ENCODE results near the gene DPYD. TPM values are rescaled to one million over a fixed set of nuclear protein-coding genes. Genes with fewer than 3 reads are reported as not detected.
"Not testable (repeated sequence)": the region's sequence is repeated elsewhere in the genome, so short reads cannot be mapped to it uniquely, and the experiment has no call there.

DPYD gene
- polyA plus RNA-seq, 1 donor from 2014 or later: 3.8 TPM

- Mint-ChIP-seq H3K27me3 (no peaks in the 10 kb centered on the region), H3K9me3 (peaks cover 0 to 2% (median 0%) of the 10 kb centered on the region in 3 donors), H3K36me3 (no peaks in the 10 kb centered on the region), H3K4me3 (no peak overlapping the region), H3K4me1 (no peaks in the 10 kb centered on the region), H3K27ac (no peak overlapping the region)
Measured at GRCh38 chr1:97351846-97352245, 569.0 kb downstream of the DPYD start.

- Mint-ChIP-seq H3K36me3 (no peaks in the 10 kb centered on the region), H3K4me3 (no peak overlapping the region), H3K27ac (no peak overlapping the region), H3K9me3 (peaks cover 0 to 2% (median 0%) of the 10 kb centered on the region in 3 donors), H3K4me1 (no peaks in the 10 kb centered on the region), H3K27me3 (no peaks in the 10 kb centered on the region)
Measured at GRCh38 chr1:97350662-97351061, 570.2 kb downstream of the DPYD start.

GRCh38 chr1:97350241-97350640, 570.6 kb downstream of the DPYD start:
- H3K4me1 Mint-ChIP-seq: no peaks in the 10 kb centered on the region
- H3K27me3 Mint-ChIP-seq: no peaks in the 10 kb centered on the region
- no peak overlapping the region for H3K4me3 Mint-ChIP-seq
- peaks cover 0 to 2% (median 0%) of the 10 kb centered on the region in 3 donors for H3K9me3 Mint-ChIP-seq
- H3K36me3 Mint-ChIP-seq: no peaks in the 10 kb centered on the region
- no peak overlapping the region for H3K27ac Mint-ChIP-seq

- H3K27me3 Mint-ChIP-seq, H3K36me3 Mint-ChIP-seq, H3K9me3 Mint-ChIP-seq: not testable (repeated sequence)
Measured at GRCh38 chr1:97349794-97350193, 571.0 kb downstream of the DPYD start.

GRCh38 chr1:97348599-97349265, 572.1 kb downstream of the DPYD start:
- Mint-ChIP-seq H3K9me3 (peaks cover 0 to 2% (median 0%) of the 10 kb centered on the region in 3 donors), H3K36me3 (no peaks in the 10 kb centered on the region), H3K4me1 (no peaks in the 10 kb centered on the region), H3K27me3 (no peaks in the 10 kb centered on the region), H3K4me3 (no peak overlapping the region), H3K27ac (no peak overlapping the region)

More at GRCh38 chr1:97349794-97350193, 571.0 kb downstream of the DPYD start:
- not testable (repeated sequence) for H3K27ac Mint-ChIP-seq, H3K4me3 Mint-ChIP-seq, H3K4me1 Mint-ChIP-seq

- Mint-ChIP-seq H3K4me3 (no peak overlapping the region), H3K9me3 (peaks cover 0 to 2% (median 0%) of the 10 kb centered on the region in 3 donors), H3K27ac (no peak overlapping the region), H3K4me1 (no peaks in the 10 kb centered on the region), H3K27me3 (no peaks in the 10 kb centered on the region), H3K36me3 (no peaks in the 10 kb centered on the region)
Measured at GRCh38 chr1:97340951-97341350, 579.9 kb downstream of the DPYD start.

GRCh38 chr1:97338347-97338746, 582.5 kb downstream of the DPYD start:
- H3K4me1 Mint-ChIP-seq: no peaks in the 10 kb centered on the region
- peaks cover 0 to 3% (median 2%) of the 10 kb centered on the region in 3 donors for H3K9me3 Mint-ChIP-seq
- no peaks in the 10 kb centered on the region for H3K27me3 Mint-ChIP-seq
- no peak overlapping the region for H3K4me3 Mint-ChIP-seq
- H3K27ac Mint-ChIP-seq: no peak overlapping the region
- no peaks in the 10 kb centered on the region for H3K36me3 Mint-ChIP-seq

GRCh38 chr1:97337250-97338030, 583.4 kb downstream of the DPYD start:
- Mint-ChIP-seq H3K9me3 (peaks cover 0 to 3% (median 2%) of the 10 kb centered on the region in 3 donors), H3K4me1 (no peaks in the 10 kb centered on the region), H3K4me3 (no peak overlapping the region), H3K27me3 (no peaks in the 10 kb centered on the region), H3K36me3 (no peaks in the 10 kb centered on the region), H3K27ac (no peak overlapping the region)

- H3K36me3 Mint-ChIP-seq: no peaks in the 10 kb centered on the region
- no peak overlapping the region for H3K27ac Mint-ChIP-seq
- no peaks in the 10 kb centered on the region for H3K4me1 Mint-ChIP-seq
- no peak overlapping the region for H3K4me3 Mint-ChIP-seq
- no peaks in the 10 kb centered on the region for H3K27me3 Mint-ChIP-seq
- H3K9me3 Mint-ChIP-seq: peaks cover 0 to 3% (median 2%) of the 10 kb centered on the region in 3 donors
Measured at GRCh38 chr1:97334454-97334853, 586.4 kb downstream of the DPYD start.

- no peaks in the 10 kb centered on the region for H3K27me3 Mint-ChIP-seq
Measured at GRCh38 chr1:97332716-97333115, 588.1 kb downstream of the DPYD start.

GRCh38 chr1:97331165-97331564, 589.7 kb downstream of the DPYD start:
- Mint-ChIP-seq H3K36me3 (no peaks in the 10 kb centered on the region), H3K4me3 (no peak overlapping the region), H3K27me3 (no peaks in the 10 kb centered on the region), H3K27ac (no peak overlapping the region), H3K9me3 (peaks cover 0 to 3% (median 2%) of the 10 kb centered on the region in 3 donors), H3K4me1 (no peaks in the 10 kb centered on the region)

More at GRCh38 chr1:97332716-97333115, 588.1 kb downstream of the DPYD start:
- Mint-ChIP-seq H3K9me3 (peaks cover 0 to 3% (median 0%) of the 10 kb centered on the region in 3 donors), H3K4me1 (no peaks in the 10 kb centered on the region), H3K36me3 (no peaks in the 10 kb centered on the region), H3K4me3 (no peak overlapping the region), H3K27ac (no peak overlapping the region)

- Mint-ChIP-seq H3K27me3 (no peaks in the 10 kb centered on the region), H3K4me3 (no peak overlapping the region), H3K4me1 (no peaks in the 10 kb centered on the region), H3K36me3 (no peaks in the 10 kb centered on the region), H3K27ac (no peak overlapping the region), H3K9me3 (peaks cover 0 to 4% (median 3%) of the 10 kb centered on the region in 3 donors)
Measured at GRCh38 chr1:97314685-97315084, 606.1 kb downstream of the DPYD start.

- H3K4me3 Mint-ChIP-seq: no peak overlapping the region
- H3K27me3 Mint-ChIP-seq: no peaks in the 10 kb centered on the region
- H3K4me1 Mint-ChIP-seq: peaks cover 0 to 1% (median 0%) of the 10 kb centered on the region in 3 donors
- no peak overlapping the region for H3K27ac Mint-ChIP-seq
- no peaks in the 10 kb centered on the region for H3K36me3 Mint-ChIP-seq
- peaks cover 0 to 2% (median 0%) of the 10 kb centered on the region in 3 donors for H3K9me3 Mint-ChIP-seq
Measured at GRCh38 chr1:97308131-97308530, 612.7 kb downstream of the DPYD start.

GRCh38 chr1:97307568-97307967, 613.3 kb downstream of the DPYD start:
- H3K27ac Mint-ChIP-seq: no peak overlapping the region
- no peaks in the 10 kb centered on the region for H3K36me3 Mint-ChIP-seq
- H3K27me3 Mint-ChIP-seq: no peaks in the 10 kb centered on the region
- peaks cover 0 to 1% (median 0%) of the 10 kb centered on the region in 3 donors for H3K4me1 Mint-ChIP-seq
- peaks cover 0 to 2% (median 0%) of the 10 kb centered on the region in 3 donors for H3K9me3 Mint-ChIP-seq
- no peak overlapping the region for H3K4me3 Mint-ChIP-seq

GRCh38 chr1:97307151-97307550, 613.7 kb downstream of the DPYD start:
- Mint-ChIP-seq H3K4me3 (no peak overlapping the region), H3K27ac (no peak overlapping the region), H3K27me3 (no peaks in the 10 kb centered on the region), H3K4me1 (peaks cover 0 to 1% (median 0%) of the 10 kb centered on the region in 3 donors), H3K9me3 (no peaks in the 10 kb centered on the region), H3K36me3 (no peaks in the 10 kb centered on the region)
